PC-3 (cell line): ENCODE data around the gene SUSD6. TPM values are rescaled to one million over a fixed set of nuclear protein-coding genes. Genes with fewer than 3 reads are reported as not detected.

ENCODE experiments used
- ATAC-seq: fragments of 200-7000 bp; cut with Tn5 transposase; 2 replicates; pipeline ENCODE4 v1.9.1; 2020; ENCODE audit warnings: mild to moderate bottlenecking, moderate library complexity
- BruUV-seq: library from RNA; stranded (reverse); fragments of 400-500 nt; replicated peaks from 2 replicates; lab custom pipeline; 2021; lab: Mats Ljungman, UMichigan
- CTCF ChIA-PET: fragments of 300-600 bp; sonication (Branson Sonifier 250); formaldehyde crosslinking; loops from one replicate; lab custom pipeline; 2022; ENCODE audit warnings: antibody characterized with exemption; lab: Charles Lee
- POLR2A ChIA-PET: fragments of 300-600 bp; sonication (Branson Sonifier 250); formaldehyde crosslinking; loops from one replicate; lab custom pipeline; 2022; ENCODE audit warnings: antibody characterized with exemption; ENCODE audit not compliant: unreplicated experiment; lab: Charles Lee
- DNase-seq: peaks from one replicate; pipeline ENCODE4 v3.0.0-alpha.2; 2015
- H2AFZ ChIP-seq: fragments of 300-600 bp; sonication (generic); 2 replicates; pipeline ENCODE4 v1.6.0; 2016; ENCODE audit warnings: antibody characterized with exemption, low read length
- H3F3A ChIP-seq: fragments of 300-600 bp; sonication (generic); one replicate; pipeline ENCODE4 v1.6.0; 2017; ENCODE audit warnings: antibody characterized with exemption, low read length, control low read depth, mild to moderate bottlenecking; ENCODE audit not compliant: unreplicated experiment
- H3K27ac ChIP-seq: fragments of 300-600 bp; sonication (generic); 2 replicates; pipeline ENCODE4 v1.5.1; 2016; ENCODE audit warnings: mild to moderate bottlenecking, low read length
- H3K27me3 ChIP-seq: fragments of 300-600 bp; sonication (generic); 2 replicates; pipeline ENCODE4 v1.6.1; 2016; ENCODE audit warnings: low read length, mixed read lengths
- H3K36me3 ChIP-seq: fragments of 300-600 bp; sonication (generic); 2 replicates; pipeline ENCODE4 v1.6.1; 2016; ENCODE audit warnings: low read depth, mixed run types, low read length, mixed read lengths
- H3K4me1 ChIP-seq: fragments of 300-600 bp; sonication (generic); 2 replicates; pipeline ENCODE4 v1.5.1; 2016; ENCODE audit warnings: low read length; ENCODE audit not compliant: insufficient read depth
- H3K4me2 ChIP-seq: fragments of 300-600 bp; sonication (generic); 2 replicates; pipeline ENCODE4 v1.6.0; 2016; ENCODE audit warnings: low read length
- H3K4me3 ChIP-seq: fragments of 300-600 bp; sonication (generic); 2 replicates; pipeline ENCODE4 v1.5.1; 2016; ENCODE audit warnings: mild to moderate bottlenecking, low read length, mixed read lengths
- H3K79me2 ChIP-seq: fragments of 300-600 bp; sonication (generic); 2 replicates; pipeline ENCODE4 v1.6.1; 2017; ENCODE audit warnings: low read length, mixed read lengths
- H3K9ac ChIP-seq: fragments of 300-600 bp; sonication (generic); 2 replicates; pipeline ENCODE4 v1.6.0; 2016; ENCODE audit warnings: mild to moderate bottlenecking, low read length
- H3K9me2 ChIP-seq: fragments of 300-600 bp; sonication (generic); replicated peaks from 2 replicates; pipeline ENCODE4 v1.6.1; 2016; ENCODE audit warnings: mixed run types, low read length, mixed read lengths
- H3K9me3 ChIP-seq: fragments of 300-600 bp; sonication (generic); 2 replicates; pipeline ENCODE4 v1.6.1; 2016; ENCODE audit warnings: low read length, mixed read lengths
- H4K20me1 ChIP-seq: fragments of 300-600 bp; sonication (generic); 2 replicates; pipeline ENCODE4 v1.6.1; 2016; ENCODE audit warnings: low read length, mixed read lengths
- EZH2 ChIP-seq: fragments of 300-600 bp; sonication (generic); IDR thresholded peaks from one replicate; pipeline ENCODE4 v1.6.1; 2017; ENCODE audit warnings: antibody characterized with exemption, mild to moderate bottlenecking, low read length; ENCODE audit not compliant: unreplicated experiment
- EZH2phosphoT487 ChIP-seq: fragments of 300-600 bp; sonication (generic); IDR thresholded peaks from 2 replicates; pipeline ENCODE4 v1.6.1; 2018; ENCODE audit warnings: mild to moderate bottlenecking, antibody characterized with exemption, low read length, borderline replicate concordance
- intact Hi-C: fragments of 100-400 bp; cut with micrococcal nuclease; formaldehyde crosslinking; loops from 2 replicates; pipeline ENCODE4 v1.9.0; 2023
- total RNA-seq: library from RNA; depleted of rRNA; stranded (reverse); fragments of >200 nt; gene quantifications from 2 replicates; pipeline ENCODE4 v1.2.3, GENCODE V29; 2014
- TF ChIP-seq, protein P1 (sequence below): fragments of 300-600 bp; sonication (generic); conservative IDR thresholded peaks from 2 replicates; pipeline ENCODE4 v1.5.1; 2017; ENCODE audit warnings: antibody characterized with exemption, low read depth, mild to moderate bottlenecking, low read length

Gene SUSD6
- total RNA-seq, 1 experiment from 2014 or later: 6.1 TPM

DNA sequence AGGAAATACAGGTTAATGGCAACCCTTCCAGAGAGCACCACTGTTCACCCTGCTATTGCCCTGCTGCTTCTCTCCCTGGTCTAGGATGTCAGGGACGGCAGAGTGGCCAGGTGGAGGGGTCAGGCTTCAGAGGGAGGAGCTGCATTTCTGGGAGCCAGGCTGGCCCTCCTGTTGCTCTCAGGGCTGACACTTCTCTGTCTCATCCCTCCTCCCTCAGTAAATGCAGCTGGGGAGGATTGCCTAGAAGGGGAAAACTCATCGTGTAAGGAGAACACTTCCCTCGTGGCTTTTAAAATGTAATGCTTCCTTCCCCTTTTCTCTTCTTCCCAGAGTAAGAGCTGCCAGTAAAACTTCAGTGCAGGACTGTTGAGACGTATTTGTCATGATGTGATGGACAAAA lies 20.8 kb downstream of the SUSD6 start:
- Histone ChIP-seq H4K20me1 (no peaks in the 10 kb centered on the region), H3K9me3 (no peaks in the 10 kb centered on the region), H3K4me3 (no peak overlapping the region), H3F3A (no peaks in the 10 kb centered on the region), H3K27me3 (no peaks in the 10 kb centered on the region), H2AFZ (no peak overlapping the region), H3K79me2 (no peaks in the 10 kb centered on the region), H3K4me2 (no peak overlapping the region), H3K36me3 (no peaks in the 10 kb centered on the region), H3K9ac (no peak overlapping the region), H3K27ac (no peak overlapping the region), H3K4me1 (peaks cover 25% of the 10 kb centered on the region), H3K9me2 (no peaks in the 10 kb centered on the region)
- no TSS peak for BruUV-seq
- ATAC-seq: no peak
- ChIA-PET POLR2A (no interaction called here), CTCF (no interaction called here)
- no peak for TF ChIP-seq EZH2
- no peak for TF ChIP-seq EZH2phosphoT487
- TF ChIP-seq, protein P1, sequence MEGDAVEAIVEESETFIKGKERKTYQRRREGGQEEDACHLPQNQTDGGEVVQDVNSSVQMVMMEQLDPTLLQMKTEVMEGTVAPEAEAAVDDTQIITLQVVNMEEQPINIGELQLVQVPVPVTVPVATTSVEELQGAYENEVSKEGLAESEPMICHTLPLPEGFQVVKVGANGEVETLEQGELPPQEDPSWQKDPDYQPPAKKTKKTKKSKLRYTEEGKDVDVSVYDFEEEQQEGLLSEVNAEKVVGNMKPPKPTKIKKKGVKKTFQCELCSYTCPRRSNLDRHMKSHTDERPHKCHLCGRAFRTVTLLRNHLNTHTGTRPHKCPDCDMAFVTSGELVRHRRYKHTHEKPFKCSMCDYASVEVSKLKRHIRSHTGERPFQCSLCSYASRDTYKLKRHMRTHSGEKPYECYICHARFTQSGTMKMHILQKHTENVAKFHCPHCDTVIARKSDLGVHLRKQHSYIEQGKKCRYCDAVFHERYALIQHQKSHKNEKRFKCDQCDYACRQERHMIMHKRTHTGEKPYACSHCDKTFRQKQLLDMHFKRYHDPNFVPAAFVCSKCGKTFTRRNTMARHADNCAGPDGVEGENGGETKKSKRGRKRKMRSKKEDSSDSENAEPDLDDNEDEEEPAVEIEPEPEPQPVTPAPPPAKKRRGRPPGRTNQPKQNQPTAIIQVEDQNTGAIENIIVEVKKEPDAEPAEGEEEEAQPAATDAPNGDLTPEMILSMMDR: no peak
- intact Hi-C loops: no loop called here
- no peak for DNase-seq

DNA sequence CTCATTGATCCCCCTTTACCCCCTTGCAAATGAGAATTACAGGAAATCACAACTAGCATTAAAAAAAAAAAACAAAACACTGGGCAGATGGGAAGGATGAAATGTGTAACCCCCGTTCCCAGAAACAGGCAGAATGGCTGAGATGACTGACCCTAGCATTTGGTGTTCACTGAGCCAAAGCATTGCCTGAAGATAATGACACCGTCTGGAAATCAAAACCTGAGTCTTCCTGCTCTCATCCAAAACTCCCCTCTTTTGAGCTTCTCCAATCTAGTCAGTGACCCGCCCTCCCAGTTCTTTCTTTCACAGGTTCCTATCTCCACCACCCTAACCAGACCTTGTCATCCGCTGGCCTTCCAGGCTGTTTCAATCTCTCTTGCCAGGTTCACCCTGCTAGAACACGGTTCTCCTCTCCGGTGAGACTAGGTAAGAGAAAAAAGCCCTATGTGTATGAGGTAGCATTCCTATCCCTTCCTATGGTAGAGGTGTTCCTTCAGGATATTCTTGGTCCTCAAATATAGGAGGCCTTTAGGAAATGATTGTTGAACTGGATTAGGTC lies 21.3 kb downstream of the SUSD6 start:
- Histone ChIP-seq H3K79me2 (no peaks in the 10 kb centered on the region), H3K4me1 (peaks cover 25% of the 10 kb centered on the region)
- TF ChIP-seq, protein P1: no peak
- TF ChIP-seq EZH2 (no peak), EZH2phosphoT487 (no peak)

DNA sequence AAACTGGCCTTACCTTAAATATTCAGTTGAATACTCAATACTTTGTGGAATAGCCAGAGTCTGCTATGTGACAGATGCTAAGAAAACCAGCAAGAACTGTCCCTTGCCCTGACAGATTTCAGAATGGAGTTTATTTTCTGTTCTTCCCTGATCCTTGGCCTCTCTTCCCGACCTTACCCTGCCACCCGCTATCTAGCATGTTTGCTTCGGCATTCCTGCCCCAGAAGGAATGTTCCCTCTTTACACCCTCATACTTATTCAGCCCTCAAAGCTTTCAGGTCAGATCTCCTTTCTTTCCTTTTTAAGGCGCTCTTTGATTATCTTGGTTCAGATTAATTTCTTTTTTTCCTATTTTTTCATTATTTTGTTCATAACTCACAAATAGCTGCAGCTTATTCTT lies 21.8 kb downstream of the SUSD6 start:
- Histone ChIP-seq H3K27ac (no peak overlapping the region), H3K9me2 (no peaks in the 10 kb centered on the region), H3F3A (no peaks in the 10 kb centered on the region), H3K9me3 (no peaks in the 10 kb centered on the region), H3K36me3 (no peaks in the 10 kb centered on the region), H3K4me2 (no peak overlapping the region), H4K20me1 (no peaks in the 10 kb centered on the region), H3K79me2 (no peaks in the 10 kb centered on the region), H3K4me3 (no peak overlapping the region), H2AFZ (no peak overlapping the region), H3K9ac (no peak overlapping the region), H3K27me3 (no peaks in the 10 kb centered on the region), H3K4me1 (peaks cover 25% of the 10 kb centered on the region)
- POLR2A ChIA-PET: no interaction called here
- CTCF ChIA-PET: no interaction called here
- no TSS peak for BruUV-seq
- intact Hi-C loops: no loop called here
- TF ChIP-seq EZH2phosphoT487 (no peak), EZH2 (no peak)
- TF ChIP-seq, protein P1: no peak
- no peak for DNase-seq
- no peak for ATAC-seq

More for the DNA sequence above, 21.3 kb downstream of the SUSD6 start:
- no peaks in the 10 kb centered on the region for H3K9me2 ChIP-seq
- CTCF ChIA-PET: no interaction called here
- no peaks in the 10 kb centered on the region for H3K9me3 ChIP-seq
- no peak for ATAC-seq
- H3K4me2 ChIP-seq: no peak overlapping the region
- H3F3A ChIP-seq: no peaks in the 10 kb centered on the region
- no peaks in the 10 kb centered on the region for H3K36me3 ChIP-seq
- POLR2A ChIA-PET: no interaction called here
- no peaks in the 10 kb centered on the region for H4K20me1 ChIP-seq
- no TSS peak for BruUV-seq
- no peak overlapping the region for H2AFZ ChIP-seq
- no peak for DNase-seq
- no peaks in the 10 kb centered on the region for H3K27me3 ChIP-seq
- H3K9ac ChIP-seq: no peak overlapping the region
- H3K4me3 ChIP-seq: no peak overlapping the region
- intact Hi-C loops: no loop called here
- no peak overlapping the region for H3K27ac ChIP-seq
